GM10266 (cell line): Measurements from ENCODE around the gene LENEP.

Experiments
- DNase-seq: peaks from one replicate; pipeline ENCODE4 v3.0.0; 2012; ENCODE audit errors: extremely low spot score
- CTCF ChIP-seq: IDR thresholded peaks from 2 replicates; pipeline ENCODE4 v1.5.1; 2012; ENCODE audit warnings: mild to moderate bottlenecking, low read depth; ENCODE audit not compliant: control insufficient read depth, insufficient read depth; ENCODE audit errors: missing control alignments

The LENEP gene

GRCh38 chr1:155037851-155038441 is 44.6 kb downstream of the LENEP start:
- TF ChIP-seq CTCF = no peak

GRCh38 chr1:155038602-155039307 is 45.4 kb downstream of the LENEP start:
- DNase-seq = no peak
- TF ChIP-seq CTCF = no peak

More at GRCh38 chr1:155037851-155038441, 44.6 kb downstream of the LENEP start:
- DNase-seq = no peak

GRCh38 chr1:155039308-155039669 is 45.9 kb downstream of the LENEP start:
- no peak for DNase-seq

GRCh38 chr1:155040358-155041093 is 47.1 kb downstream of the LENEP start:
- no peak for DNase-seq
- TF ChIP-seq CTCF = no peak

More at GRCh38 chr1:155039308-155039669, 45.9 kb downstream of the LENEP start:
- no peak for TF ChIP-seq CTCF

GRCh38 chr1:155042789-155043188 is 49.4 kb downstream of the LENEP start:
- no peak for DNase-seq
- no peak for TF ChIP-seq CTCF

- no peak for TF ChIP-seq CTCF
- DNase-seq = no peak
Measured at GRCh38 chr1:155043301-155043702, 49.9 kb downstream of the LENEP start.

- DNase-seq = no peak
- no peak for TF ChIP-seq CTCF
Measured at GRCh38 chr1:155043793-155044192, 50.4 kb downstream of the LENEP start.
